ENCODE data around the gene FREM3. TPM values are rescaled to one million over a fixed set of nuclear protein-coding genes. Genes with fewer than 3 reads are reported as not detected.

The FREM3 gene
- total and polyA plus RNA-seq, 2 of the 8 experiments (the other 6 are each of a cell fraction or from before 2014, with no cell fraction given) = 0.03 to 0.11 TPM

GRCh38 chr4:143742834-143743233 is 42.4 kb upstream of the FREM3 start:
- Histone ChIP-seq H3K9ac (replicated peaks in 1 of 4; ENCODE audit: extremely low read depth in 1 of 4, low read depth in 3 of 4, low read length in 3 of 4) (no peak overlapping the region), H3K23me2 (ENCODE audit: low read depth, low read length) (no peaks in the 10 kb centered on the region), H3K18ac (ENCODE audit: extremely low read depth, low read length) (no peak overlapping the region), H2AFZ (ENCODE audit: low read length) (no peak overlapping the region), H3K14ac (ENCODE audit: insufficient read length) (no peak overlapping the region), H2BK20ac (ENCODE audit: low read length) (no peak overlapping the region), H4K5ac (ENCODE audit: insufficient read length, low read depth, low read length) (no peak overlapping the region), H4K91ac (replicated peaks; ENCODE audit: insufficient read length, low read length) (no peak overlapping the region), H3K4ac (replicated peaks; ENCODE audit: insufficient read length, low read depth, low read length) (no peak overlapping the region), H2AK5ac (ENCODE audit: low read depth, low read length) (no peak overlapping the region), H3K79me1 (ENCODE audit: low read depth, low read length) (no peaks in the 10 kb centered on the region), H3K9me3 (ENCODE audit: insufficient read depth in 2 of 2, low read depth in 1 of 2, low read length in 1 of 2) (no peaks in the 10 kb centered on the region), H2BK120ac (replicated peaks; ENCODE audit: low read depth, low read length) (no peak overlapping the region), H3K4me2 (ENCODE audit: insufficient read depth in 1 of 2, low read depth in 2 of 2, low read length in 2 of 2) (no peak overlapping the region), H3K4me3 (ENCODE audit: extremely low read depth in 1 of 4, insufficient read depth in 2 of 4, low read depth in 3 of 4, low read length in 4 of 4) (no peak overlapping the region), H3K79me2 (ENCODE audit: control insufficient read depth in 1 of 2, insufficient read depth in 2 of 2, low read length in 2 of 2) (no peaks in the 10 kb centered on the region), H3K56ac (replicated peaks; ENCODE audit: insufficient read length, low read depth, low read length) (no peak overlapping the region), H3K27me3 (replicated peaks in 1 of 4; ENCODE audit: control insufficient read depth in 3 of 4, extremely low read depth in 1 of 4, insufficient read depth in 3 of 4, low read length in 3 of 4) (no peaks in the 10 kb centered on the region), H4K8ac (ENCODE audit: extremely low read depth, insufficient read depth, low read length) (no peak overlapping the region), H4K20me1 (replicated peaks in 1 of 2; ENCODE audit: control insufficient read depth in 1 of 2, insufficient read depth in 2 of 2, low read length in 2 of 2) (no peaks in the 10 kb centered on the region), H3K27ac (ENCODE audit: low read depth, low read length) (no peak overlapping the region), H3K23ac (ENCODE audit: insufficient read length) (no peak overlapping the region), H2BK15ac (ENCODE audit: low read length) (no peak overlapping the region), H2BK5ac (ENCODE audit: low read depth, low read length) (no peak overlapping the region), H3K4me1 (replicated peaks in 1 of 4; ENCODE audit: control insufficient read depth in 3 of 4, insufficient read depth in 4 of 4, low read length in 3 of 4) (no peaks in the 10 kb centered on the region), H2BK12ac (ENCODE audit: low read depth, low read length) (no peak overlapping the region), H3K36me3 (ENCODE audit: control insufficient read depth in 2 of 4, insufficient read depth in 4 of 4, low read length in 3 of 4) (no peaks in the 10 kb centered on the region)
- ChIA-PET POLR2A (ENCODE audit: partially characterized antibody) (no interaction called here), CTCF (ENCODE audit: partially characterized antibody) (no interaction called here)
- no peak for TF ChIP-seq ATF3 (IDR thresholded peaks at IDR 0.05; ENCODE audit: insufficient read depth, low read depth, low read length)
- no peak for TF ChIP-seq MAX (IDR thresholded peaks at IDR 0.05)
- FAIRE-seq = no peak
- 75% methylated on average over 2 of the region's 2 CpGs; no CpG with 5 or more reads in 1 of the 2 experiments for WGBS, 2 experiments (ENCODE audit: extremely low coverage in 1 of 2, insufficient coverage in 1 of 2, insufficient read length in 1 of 2, insufficient replicate concordance in 2 of 2, low coverage in 1 of 2, low lambda C conversion rate in 2 of 2, missing lambda C conversion rate in 1 of 2)
- DNase-seq (ENCODE audit: low read depth in 1 of 2, low spot score in 2 of 2) = no peak
